ENCODE results near the gene TCHP.

TCHP gene

DNA sequence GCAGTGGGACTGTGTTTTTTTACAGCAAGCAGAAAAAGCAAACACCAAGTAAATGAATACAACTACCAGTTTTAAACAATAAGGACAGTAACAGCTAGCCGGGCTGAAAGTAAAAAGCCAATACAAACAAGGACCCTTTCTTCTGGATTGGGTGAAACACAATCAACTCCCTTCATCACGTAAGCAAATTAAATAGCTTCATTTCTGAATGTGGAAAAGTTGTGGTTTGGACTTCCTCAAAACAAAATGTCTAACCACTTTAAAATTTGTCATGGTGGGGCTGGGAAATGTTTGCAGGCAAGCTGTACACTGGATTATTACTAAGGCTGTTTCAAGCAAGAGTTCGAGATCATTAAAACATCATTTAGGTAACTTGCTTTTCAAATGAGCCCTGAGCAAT, 47.4 kb downstream of the TCHP start:
- H3K27ac ChIP-seq = peak overlapping the region; percentile 22 to 47
- TF ChIP-seq CTCF (IDR thresholded peaks at IDR 0.05) = no peak
- DNase-seq (ENCODE audit: low spot score) = no peak
- H3K4me3 ChIP-seq = no peak overlapping the region

DNA sequence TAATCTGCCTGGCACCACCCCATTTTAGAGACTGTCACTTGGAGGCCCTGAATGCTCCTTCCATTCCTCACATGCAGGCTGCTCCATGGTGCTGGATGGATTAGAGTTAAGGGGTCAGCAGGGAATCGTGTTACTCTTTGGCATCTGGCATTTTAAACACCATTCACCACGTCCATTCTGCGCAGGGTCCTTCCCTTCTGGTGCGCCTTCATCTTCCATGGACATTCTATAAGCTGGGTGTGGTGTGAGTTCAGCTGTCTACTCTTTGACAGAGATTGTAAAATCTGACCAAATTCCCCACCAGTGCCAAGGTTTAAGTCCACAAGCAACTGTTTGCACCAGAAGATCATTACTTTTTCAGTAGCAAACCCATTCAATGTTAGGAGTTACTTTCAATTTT, 48.3 kb downstream of the TCHP start:
- TF ChIP-seq CTCF (IDR thresholded peaks at IDR 0.05) = no peak
- no peak overlapping the region for H3K4me3 ChIP-seq
- no peak for DNase-seq (ENCODE audit: low spot score)
- H3K27ac ChIP-seq = peak overlapping the region; percentile 72 to 75

GRCh38 chr12:109949089-109949488, 49.0 kb downstream of the TCHP start:
- TF ChIP-seq CTCF (IDR thresholded peaks at IDR 0.05) = no peak
- Histone ChIP-seq H3K4me3 (no peak overlapping the region), H3K27ac (peak overlapping the region; percentile 72 to 75)
- no peak for DNase-seq (ENCODE audit: low spot score)

GRCh38 chr12:109950625-109951024, 50.6 kb downstream of the TCHP start:
- TF ChIP-seq CTCF (IDR thresholded peaks at IDR 0.05) = no peak
- no peak for DNase-seq (ENCODE audit: low spot score)
- peak overlapping the region; percentile 75 to 88 for H3K27ac ChIP-seq
- H3K4me3 ChIP-seq = no peak overlapping the region

DNA sequence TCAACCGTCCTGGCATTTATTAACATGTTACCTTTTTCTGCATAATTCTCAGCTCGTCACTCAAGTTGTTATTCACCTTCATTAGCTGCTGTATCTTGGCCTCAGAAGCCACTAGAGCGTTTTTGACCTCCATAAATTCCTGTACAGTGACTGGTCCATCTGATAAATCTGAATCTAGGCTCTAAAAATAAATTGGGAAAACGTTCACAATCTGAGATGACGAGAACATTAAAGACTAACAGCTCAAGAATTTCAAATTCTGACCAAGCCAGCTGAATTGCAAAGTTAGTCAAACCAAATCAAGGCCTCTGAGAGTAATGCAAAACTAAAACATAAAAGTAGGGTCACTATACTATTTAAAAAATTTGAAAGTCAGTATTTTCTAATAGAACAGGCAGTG, 51.1 kb downstream of the TCHP start:
- DNase-seq (ENCODE audit: low spot score) = no peak
- no peak for TF ChIP-seq CTCF (IDR thresholded peaks at IDR 0.05)
- Histone ChIP-seq H3K4me3 (no peak overlapping the region), H3K27ac (peak overlapping the region; percentile 75 to 88)

DNA sequence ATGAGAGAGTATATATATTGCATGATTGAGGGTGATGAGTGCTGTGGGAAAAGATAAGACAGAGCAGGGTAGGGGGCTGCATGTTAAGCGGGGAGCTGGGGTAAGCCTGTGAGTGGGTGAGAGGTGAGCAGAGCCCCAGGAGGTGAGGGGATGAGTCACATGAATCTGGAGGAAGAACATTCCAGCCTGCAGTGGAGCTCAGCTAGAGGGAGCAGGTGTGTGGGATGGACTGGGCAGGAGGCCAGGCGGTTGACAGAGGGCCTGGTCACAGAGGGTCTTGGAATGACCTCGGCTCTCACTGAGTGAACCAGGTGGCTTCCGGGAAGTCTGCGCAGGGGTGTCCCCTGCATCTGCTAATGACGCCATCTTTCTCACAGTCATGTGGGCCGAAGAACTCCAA, 51.7 kb downstream of the TCHP start:
- Histone ChIP-seq H3K27ac (peak overlapping the region; percentile 75 to 88), H3K4me3 (no peak overlapping the region)
- DNase-seq (ENCODE audit: low spot score) = no peak
- TF ChIP-seq CTCF (IDR thresholded peaks at IDR 0.05) = no peak

DNA sequence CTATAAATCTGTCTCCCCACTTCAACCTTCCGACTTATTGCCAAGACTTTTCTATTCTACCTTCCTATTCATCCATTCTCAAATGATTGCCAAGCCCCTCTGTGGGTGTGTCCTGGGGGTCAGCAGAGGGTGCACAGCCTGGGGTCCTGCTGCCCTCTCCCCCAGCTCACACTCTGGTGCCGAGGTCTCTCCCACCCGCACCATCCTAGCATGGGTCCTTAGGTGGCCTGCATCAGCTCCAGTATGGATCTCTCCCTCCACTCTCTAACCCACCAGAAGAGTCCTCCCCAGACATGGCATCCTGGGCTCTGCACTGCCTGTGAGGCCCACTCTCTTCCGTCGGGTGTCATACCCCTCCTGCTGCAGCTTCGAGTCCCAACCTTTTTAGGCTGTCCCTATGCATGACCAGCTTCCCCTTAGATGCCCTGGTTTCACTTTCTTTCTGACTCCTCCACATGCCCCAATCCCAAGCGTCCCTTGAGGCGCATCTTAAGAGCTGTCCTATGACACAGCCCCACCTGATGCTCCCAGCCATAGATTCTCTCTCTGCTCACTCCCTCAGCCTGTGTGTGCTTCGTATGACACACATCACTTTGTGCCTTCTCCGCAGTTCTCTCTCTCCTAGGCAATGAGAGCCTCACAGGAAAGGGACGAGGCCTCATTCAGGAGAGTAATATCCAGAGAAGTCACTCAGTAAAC, 52.2 kb downstream of the TCHP start:
- TF ChIP-seq CTCF (IDR thresholded peaks at IDR 0.05) = no peak
- peak overlapping the region; percentile 75 to 88 for H3K27ac ChIP-seq
- H3K4me3 ChIP-seq = no peak overlapping the region
- DNase-seq (ENCODE audit: low spot score) = no peak
